H1 (cell line): ENCODE data around the gene TFDP1. TPM values are rescaled to one million over a fixed set of nuclear protein-coding genes. Genes with fewer than 3 reads are reported as not detected.
A peak's percentile ranks its signal among the peaks of the same experiment; 100 is the strongest.

ENCODE experiments used
- CTCF ChIA-PET: fragments of 300-600 bp; sonication (Branson Sonifier 250); formaldehyde crosslinking; loops from one replicate; lab custom pipeline; 2021; ENCODE audit not compliant: partially characterized antibody; lab: Charles Lee
- POLR2A ChIA-PET: fragments of 300-600 bp; sonication (Branson Sonifier 250); formaldehyde crosslinking; loops from one replicate; lab custom pipeline; 2021; ENCODE audit warnings: inconsistent platforms; ENCODE audit not compliant: partially characterized antibody; lab: Charles Lee
- DNase-seq, 2 experiments: peaks; one replicate each; pipeline versions ENCODE4 v3.0.0 to v3.0.0-alpha.2; 2010 to 2022; ENCODE audit warnings: low spot score in 2 of 2, low read depth in 1 of 2, mixed read lengths in 1 of 2
- FAIRE-seq: peaks from 2 replicates; lab custom pipeline; 2011; peaks lifted over from hg19 to GRCh38; lab: Jason Lieb, UNC
- H2AFZ ChIP-seq: 2 replicates; pipeline ENCODE4 v1.8.1; 2012; ENCODE audit warnings: low read length, inconsistent platforms
- H2AK5ac ChIP-seq: 2 replicates; pipeline ENCODE4 v1.6.1; 2013; ENCODE audit warnings: low read depth, low read length
- H2BK120ac ChIP-seq: replicated peaks from 2 replicates; pipeline ENCODE3; 2013; ENCODE audit warnings: low read depth, low read length, inconsistent platforms
- H2BK12ac ChIP-seq: 2 replicates; pipeline ENCODE4 v1.6.1; 2013; ENCODE audit warnings: low read depth, low read length
- H2BK15ac ChIP-seq: 2 replicates; pipeline ENCODE4 v1.6.1; 2013; ENCODE audit warnings: low read length
- H2BK20ac ChIP-seq: 2 replicates; pipeline ENCODE4 v1.6.1; 2013; ENCODE audit warnings: low read length
- H2BK5ac ChIP-seq: 2 replicates; pipeline ENCODE4 v1.6.1; 2013; ENCODE audit warnings: low read depth, low read length
- H3K14ac ChIP-seq: 2 replicates; pipeline ENCODE4 v1.6.1; 2013; ENCODE audit warnings: inconsistent platforms; ENCODE audit not compliant: insufficient read length
- H3K18ac ChIP-seq: 2 replicates; pipeline ENCODE4 v1.6.1; 2013; ENCODE audit warnings: low read length; ENCODE audit errors: extremely low read depth
- H3K23ac ChIP-seq: 2 replicates; pipeline ENCODE4 v1.6.1; 2013; ENCODE audit warnings: inconsistent platforms; ENCODE audit not compliant: insufficient read length
- H3K23me2 ChIP-seq: 2 replicates; pipeline ENCODE4 v1.6.1; 2013; ENCODE audit warnings: low read depth, low read length
- H3K27ac ChIP-seq: 2 replicates; pipeline ENCODE4 v1.6.1; 2011; ENCODE audit warnings: low read depth, low read length, inconsistent platforms
- H3K27me3 ChIP-seq, 4 experiments: replicated peaks in 1 of 4; 1 replicate in 1 of 4; 2 replicates in 3 of 4; pipeline versions ENCODE4 v1.6.1 to v1.8.1; 2011 to 2013; ENCODE audit warnings: low read length in 3 of 4, mild to moderate bottlenecking in 3 of 4, inconsistent platforms in 2 of 4, mixed read lengths in 2 of 4, moderate library complexity in 1 of 4; ENCODE audit not compliant: control insufficient read depth in 3 of 4, insufficient read depth in 3 of 4; ENCODE audit errors: extremely low read depth in 1 of 4
- H3K36me3 ChIP-seq, 4 experiments: 2 replicates each; pipeline versions ENCODE4 v1.6.1 to v1.8.1; 2011 to 2013; ENCODE audit warnings: mild to moderate bottlenecking in 4 of 4, low read length in 3 of 4, moderate library complexity in 2 of 4, control low read depth in 1 of 4, inconsistent platforms in 1 of 4; ENCODE audit not compliant: insufficient read depth in 4 of 4, control insufficient read depth in 2 of 4
- H3K4ac ChIP-seq: replicated peaks from 2 replicates; pipeline ENCODE3; 2013; ENCODE audit warnings: low read length, low read depth, mixed read lengths, inconsistent platforms; ENCODE audit not compliant: insufficient read length
- H3K4me1 ChIP-seq, 4 experiments: replicated peaks in 1 of 4; 1 replicate in 1 of 4; 2 replicates in 3 of 4; pipeline versions ENCODE4 v1.6.1 to v1.8.1; 2011 to 2013; ENCODE audit warnings: low read length in 3 of 4, inconsistent platforms in 2 of 4, mixed read lengths in 1 of 4; ENCODE audit not compliant: insufficient read depth in 4 of 4, control insufficient read depth in 3 of 4
- H3K4me2 ChIP-seq, 2 experiments: 2 replicates each; pipeline versions ENCODE4 v1.6.1 to v1.8.1; 2011 to 2013; ENCODE audit warnings: low read depth in 2 of 2, low read length in 2 of 2, control low read depth in 1 of 2, inconsistent platforms in 1 of 2, mild to moderate bottlenecking in 1 of 2; ENCODE audit not compliant: insufficient read depth in 1 of 2
- H3K4me3 ChIP-seq, 4 experiments: fragments of 200-600, 300-600 bp in 1 of 4; sonication (generic), shearing (Covaris generic), sonication (Bioruptor Twin) in 1 of 4; 2 replicates each; pipeline versions ENCODE4 v1.5.1 to v1.8.1; 2011 to 2016; ENCODE audit warnings: low read length in 4 of 4, low read depth in 3 of 4, control low read depth in 2 of 4, inconsistent platforms in 2 of 4, mild to moderate bottlenecking in 2 of 4, mixed read lengths in 1 of 4, moderate library complexity in 1 of 4; ENCODE audit not compliant: insufficient read depth in 2 of 4; ENCODE audit errors: extremely low read depth in 1 of 4
- H3K56ac ChIP-seq: replicated peaks from 2 replicates; pipeline ENCODE3; 2013; ENCODE audit warnings: low read depth, mild to moderate bottlenecking, mixed read lengths, low read length, inconsistent platforms; ENCODE audit not compliant: insufficient read length
- H3K79me1 ChIP-seq: 2 replicates; pipeline ENCODE4 v1.6.1; 2013; ENCODE audit warnings: low read depth, low read length, control low read depth
- H3K79me2 ChIP-seq, 2 experiments: 2 replicates each; pipeline versions ENCODE4 v1.6.1 to v1.8.1; 2012 to 2013; ENCODE audit warnings: low read length in 2 of 2, mild to moderate bottlenecking in 2 of 2, inconsistent platforms in 1 of 2; ENCODE audit not compliant: insufficient read depth in 2 of 2, control insufficient read depth in 1 of 2
- H3K9ac ChIP-seq, 4 experiments: replicated peaks in 1 of 4; 1 replicate in 1 of 4; 2 replicates in 3 of 4; pipeline versions ENCODE4 v1.6.1 to v1.8.1; 2011 to 2013; ENCODE audit warnings: low read depth in 3 of 4, low read length in 3 of 4, control low read depth in 2 of 4, mild to moderate bottlenecking in 2 of 4, moderate library complexity in 2 of 4, inconsistent platforms in 1 of 4; ENCODE audit errors: extremely low read depth in 1 of 4
- H3K9me3 ChIP-seq, 2 experiments: 2 replicates each; pipeline versions ENCODE4 v1.6.1 to v1.8.1; 2012 to 2013; ENCODE audit warnings: mild to moderate bottlenecking in 2 of 2, moderate library complexity in 2 of 2, control low read depth in 1 of 2, inconsistent platforms in 1 of 2, low read depth in 1 of 2, low read length in 1 of 2, mixed read lengths in 1 of 2; ENCODE audit not compliant: insufficient read depth in 2 of 2
- H4K20me1 ChIP-seq, 2 experiments: replicated peaks in 1 of 2; 2 replicates each; pipeline versions ENCODE3 to v1.8.1; 2011 to 2013; ENCODE audit warnings: inconsistent platforms in 2 of 2, low read length in 2 of 2, mild to moderate bottlenecking in 1 of 2; ENCODE audit not compliant: insufficient read depth in 2 of 2, control insufficient read depth in 1 of 2
- H4K5ac ChIP-seq: 2 replicates; pipeline ENCODE4 v1.6.1; 2013; ENCODE audit warnings: low read length, low read depth, mixed read lengths, inconsistent platforms; ENCODE audit not compliant: insufficient read length
- H4K8ac ChIP-seq: 2 replicates; pipeline ENCODE4 v1.8.0; 2013; ENCODE audit warnings: mild to moderate bottlenecking, moderate library complexity, low read length, inconsistent platforms; ENCODE audit not compliant: insufficient read depth; ENCODE audit errors: extremely low read depth
- H4K91ac ChIP-seq: replicated peaks from 2 replicates; pipeline ENCODE3; 2013; ENCODE audit warnings: low read length, mixed read lengths, inconsistent platforms; ENCODE audit not compliant: insufficient read length
- BRCA1 ChIP-seq: IDR thresholded peaks from 2 replicates; pipeline ENCODE4 v1.6.1; 2012; ENCODE audit warnings: low read depth, low read length, improper control_type of control experiment
- JUN ChIP-seq: IDR thresholded peaks from 2 replicates; pipeline ENCODE4 v1.6.1; 2011; ENCODE audit warnings: low read depth, mild to moderate bottlenecking, improper control_type of control experiment, low read length
- NANOG ChIP-seq: IDR thresholded peaks from 2 replicates; pipeline ENCODE4 v1.6.1; 2011; ENCODE audit warnings: low read length, low read depth, mild to moderate bottlenecking, inconsistent platforms; ENCODE audit not compliant: insufficient read depth, poor library complexity, severe bottlenecking
- RXRA ChIP-seq: IDR thresholded peaks from 2 replicates; pipeline ENCODE4 v1.6.1; 2011; ENCODE audit warnings: low read depth, mild to moderate bottlenecking, low read length, moderate library complexity; ENCODE audit not compliant: insufficient read depth
- SAP30 ChIP-seq: fragments of 300-600 bp; sonication (generic); IDR thresholded peaks from 2 replicates; pipeline ENCODE4 v1.7.1; 2012; ENCODE audit warnings: low read length, moderate library complexity, mild to moderate bottlenecking, inconsistent platforms; ENCODE audit not compliant: insufficient read depth, insufficient replicate concordance
- SP2 ChIP-seq: IDR thresholded peaks from 2 replicates; pipeline ENCODE4 v1.6.1; 2012; ENCODE audit warnings: mild to moderate bottlenecking, low read length, inconsistent platforms
- SRF ChIP-seq: IDR thresholded peaks from 2 replicates; pipeline ENCODE4 v1.6.1; 2011; ENCODE audit warnings: mild to moderate bottlenecking, low read depth, low read length, moderate library complexity
- WGBS, 2 experiments: shearing (Covaris generic) in 1 of 2; methylation state at CpG; one replicate each; pipeline versions ENCODE4 v1.1.6 to v1.1.7; 2013 to 2015; ENCODE audit warnings: low lambda C conversion rate in 2 of 2, mixed read lengths in 2 of 2, inconsistent platforms in 1 of 2, low coverage in 1 of 2, missing lambda C conversion rate in 1 of 2; ENCODE audit not compliant: insufficient replicate concordance in 2 of 2, insufficient coverage in 1 of 2, insufficient read length in 1 of 2; ENCODE audit errors: extremely low coverage in 1 of 2, missing lambda C conversion rate in 1 of 2; 5-methylcytosine and 5-hydroxymethylcytosine counted together
- polyA plus RNA-seq, 7 experiments: library from polyadenylated mRNA; depleted of rRNA in 3 of 7; stranded (reverse) in 5 of 7; unstranded in 2 of 7; fragments of >200 nt in 5 of 7; fragments of 200-250 nt in 2 of 7; gene quantifications; 1 replicate in 5 of 7; 2 replicates in 1 of 7; 4 replicates in 1 of 7; pipeline versions ENCODE4 v1.2.1 to v1.2.3, GENCODE V29; 2011 to 2013; ENCODE audit warnings: missing spikeins in 2 of 7, mixed read lengths in 2 of 7
- total RNA-seq: library from RNA; stranded (reverse); fragmentation: NEBNext Ultra II Directional; extraction: Animal tissue kit (Norgen Biotek cat#: 25700); gene quantifications from 2 replicates; pipeline ENCODE4 v1.2.1, GENCODE V29; 2021
- TF ChIP-seq, protein P1 (sequence below): IDR thresholded peaks from 2 replicates; pipeline ENCODE4 v1.6.1; 2012; ENCODE audit warnings: inconsistent platforms

Gene TFDP1
- total and polyA plus RNA-seq, 2 of the 8 experiments (the other 6 are each of a cell fraction or from before 2014, with no cell fraction given) = 43.6 to 81.9 TPM

DNA sequence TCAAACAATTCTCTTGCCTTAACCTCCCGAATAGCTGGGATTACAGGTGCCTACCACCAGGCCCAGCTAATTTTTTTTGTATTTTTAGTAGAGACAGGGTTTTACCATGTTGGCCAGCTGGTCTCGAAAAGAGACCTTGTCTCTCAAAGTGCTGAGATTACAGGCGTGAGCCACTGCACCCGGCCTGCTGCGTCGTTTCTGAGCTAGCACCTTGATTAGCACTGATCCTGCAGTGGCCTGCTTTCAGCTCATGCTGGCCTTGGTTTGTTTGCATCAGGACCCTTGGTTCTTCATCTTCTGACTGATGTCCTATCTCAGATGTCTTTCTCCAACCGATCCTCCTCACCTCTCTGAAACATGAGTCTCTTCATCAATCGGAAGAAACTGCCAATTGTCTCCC lies 4.9 kb upstream of the TFDP1 start:
- Histone ChIP-seq H3K4ac (no peak overlapping the region), H4K91ac (no peak overlapping the region), H3K36me3 (no peaks in the 10 kb centered on the region), H4K20me1 (no peaks in the 10 kb centered on the region), H2AFZ (no peak overlapping the region), H3K79me1 (no peaks in the 10 kb centered on the region), H3K27me3 (no peaks in the 10 kb centered on the region), H3K4me3 (no peak overlapping the region), H3K23me2 (peaks cover 4% of the 10 kb centered on the region), H3K14ac (no peak overlapping the region), H2BK120ac (no peak overlapping the region), H3K18ac (no peak overlapping the region), H2BK12ac (no peak overlapping the region), H3K4me1 (no peaks in the 10 kb centered on the region), H3K4me2 (no peak overlapping the region), H3K23ac (no peak overlapping the region), H3K56ac (no peak overlapping the region), H3K79me2 (no peaks in the 10 kb centered on the region), H4K8ac (no peak overlapping the region), H2BK20ac (no peak overlapping the region), H3K27ac (no peak overlapping the region), H2BK5ac (no peak overlapping the region), H4K5ac (no peak overlapping the region), H3K9me3 (peaks cover 0 to 4% of the 10 kb centered on the region in 2 experiments; a peak in 1 of 4 replicates), H2BK15ac (no peak overlapping the region), H3K9ac (no peak overlapping the region), H2AK5ac (no peak overlapping the region)
- 94% methylated on average over 8 of the region's 8 CpGs; no CpG with 5 or more reads in 1 of the 2 experiments for WGBS, 2 experiments
- DNase-seq (peak in 1 of 2 experiments; percentile 24), FAIRE-seq (no peak)
- TF ChIP-seq BRCA1 (no peak), JUN (no peak), SAP30 (no peak), SP2 (no peak), NANOG (no peak), RXRA (no peak), SRF (no peak)
- TF ChIP-seq, protein P1, sequence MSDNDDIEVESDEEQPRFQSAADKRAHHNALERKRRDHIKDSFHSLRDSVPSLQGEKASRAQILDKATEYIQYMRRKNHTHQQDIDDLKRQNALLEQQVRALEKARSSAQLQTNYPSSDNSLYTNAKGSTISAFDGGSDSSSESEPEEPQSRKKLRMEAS = no peak
- CTCF ChIA-PET = interaction anchor here (1.0 to 2.3 kb wide), 4 partner anchors 13 to 121 kb away, joined by 3 to 9 read pairs (median 4); no protein-coding TSS in a partner anchor
- POLR2A ChIA-PET = interaction anchor here (1.8 kb wide), 1 partner anchor 18 kb away, joined by 8 read pairs; no protein-coding TSS in a partner anchor
